ENCODE measurements around the gene SLC25A47.
"Not testable (repeated sequence)": the region's sequence is repeated elsewhere in the genome, so short reads cannot be mapped to it uniquely, and the experiment has no call there.

SLC25A47 gene

GRCh38 chr14:100323121-100323941 lies at the start of gene SLC25A47:
Gene SLC25A47 (plus strand): TSS chr14:100323339. CDS start chr14:100323415, 76 bp downstream.
- DNase-seq = no peak

GRCh38 chr14:100274250-100274649 lies 48.9 kb upstream of the SLC25A47 start:
- DNase-seq = no peak

- DNase-seq = no peak
These were observed 47.9 kb upstream of the SLC25A47 start for GRCh38 chr14:100275214-100275613.

DNA sequence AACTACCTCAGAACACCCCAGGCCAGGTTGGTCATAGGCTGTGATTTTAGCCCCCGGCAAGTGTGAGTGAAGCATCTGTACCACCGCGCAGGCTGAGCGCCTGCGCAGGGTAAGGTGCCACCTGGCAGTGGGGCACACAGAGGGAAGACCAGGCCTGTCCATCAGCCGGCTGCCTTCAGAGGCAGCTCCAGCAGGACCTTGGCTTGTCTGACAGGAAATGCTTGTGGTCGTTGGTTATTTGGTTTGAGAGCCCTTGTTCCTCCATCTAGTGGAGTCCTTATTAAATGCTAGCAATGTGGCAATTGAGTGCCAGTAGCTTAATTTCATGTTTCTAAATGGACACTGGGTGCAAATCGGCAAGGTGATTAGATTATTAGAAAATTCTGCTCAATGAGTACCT lies 44.4 kb upstream of the SLC25A47 start:
- no peak for DNase-seq

- DNase-seq = no peak
These were observed 44.0 kb upstream of the SLC25A47 start for GRCh38 chr14:100279133-100279532.

DNA sequence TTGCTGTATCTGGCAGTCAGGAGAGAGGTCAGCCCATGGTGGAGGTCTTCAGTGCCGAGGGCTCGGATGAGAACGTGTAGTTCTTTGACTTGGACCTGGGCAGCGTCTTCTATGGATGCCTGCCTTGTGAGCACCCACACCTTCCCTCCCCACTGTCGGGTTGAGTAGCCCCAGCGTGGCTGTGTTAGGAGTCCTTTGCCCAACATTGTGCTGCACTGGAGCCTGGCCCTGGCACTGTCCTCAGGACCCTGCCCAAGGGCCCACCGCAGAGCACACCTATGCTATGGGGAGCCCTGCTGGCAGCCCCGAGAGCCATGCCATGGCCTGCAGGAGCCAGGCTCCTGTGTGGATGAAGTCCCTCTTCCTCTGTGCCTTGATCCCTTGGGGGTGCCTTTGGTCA lies 43.6 kb upstream of the SLC25A47 start:
- DNase-seq = no peak

DNA sequence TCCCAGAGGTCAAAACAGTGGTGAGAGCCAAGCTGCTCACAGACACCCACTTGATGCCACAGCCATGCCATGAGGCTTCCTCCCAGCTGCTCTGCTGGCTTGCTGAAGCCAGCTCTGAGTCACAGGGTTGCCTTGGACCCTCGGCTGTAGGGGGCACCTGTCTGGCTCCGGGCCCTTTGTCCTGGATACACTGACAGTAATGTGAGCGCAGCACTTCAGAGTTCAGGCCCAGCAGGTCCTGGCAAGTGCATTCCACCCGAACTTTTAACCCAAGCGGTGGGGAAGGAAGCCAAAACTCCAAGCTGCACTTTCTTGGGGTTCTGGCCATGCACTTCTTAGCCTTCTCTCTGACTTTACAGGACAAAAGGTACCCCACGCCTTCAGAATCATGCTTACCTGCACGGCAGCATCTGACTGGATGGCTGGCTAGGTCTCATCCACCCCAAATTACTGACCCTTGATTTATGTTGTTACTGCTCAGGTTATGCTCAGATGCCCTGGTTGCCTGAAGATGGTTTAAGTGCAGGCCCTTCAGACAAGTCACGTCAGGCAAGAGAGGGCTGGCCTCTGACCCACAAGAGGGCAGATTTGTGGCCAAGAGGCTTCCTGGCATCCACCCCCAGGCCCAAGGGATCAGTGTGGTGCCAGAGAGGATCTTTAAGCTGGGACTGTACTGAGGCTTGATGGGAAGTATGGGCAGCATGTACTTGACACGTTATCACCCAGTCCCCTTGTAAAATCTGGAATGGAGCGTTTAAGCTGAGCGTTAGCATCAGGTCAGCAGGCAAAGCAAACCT lies 41.7 kb upstream of the SLC25A47 start:
- DNase-seq = no peak

- DNase-seq = no peak
These were observed 41.1 kb upstream of the SLC25A47 start for GRCh38 chr14:100282083-100282350.

DNA sequence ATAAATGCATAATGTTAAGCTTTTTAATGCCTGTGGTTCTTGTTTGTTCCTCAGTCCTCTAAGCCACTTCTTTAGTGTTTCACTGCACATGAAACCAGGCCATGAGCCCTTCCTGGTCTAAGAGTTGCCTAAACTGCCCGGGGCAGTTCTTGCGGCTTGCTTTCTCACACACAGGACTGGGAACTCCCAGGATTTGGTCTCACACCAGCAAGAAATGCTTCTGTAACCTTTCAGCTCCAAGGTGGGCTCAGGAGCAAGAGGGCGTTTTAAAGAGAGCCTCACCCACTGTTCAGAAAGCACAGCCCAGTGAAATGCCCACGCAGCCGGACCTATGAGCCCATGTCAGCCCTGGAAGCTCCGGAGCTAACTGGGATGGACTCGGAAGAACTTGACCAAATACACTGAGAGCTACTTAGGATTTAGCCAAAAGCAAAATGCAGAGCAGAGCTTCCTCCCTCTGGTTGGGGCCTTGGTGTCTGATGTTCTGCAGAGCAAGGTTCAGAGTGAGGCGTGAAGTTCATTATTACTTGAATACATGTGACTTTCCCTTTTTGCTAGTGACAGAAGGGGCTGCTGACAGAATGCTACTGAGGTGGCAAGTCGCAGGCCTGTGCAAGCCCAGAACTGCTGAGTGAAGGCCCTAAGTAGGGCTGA lies 40.2 kb upstream of the SLC25A47 start:
- DNase-seq = no peak

DNA sequence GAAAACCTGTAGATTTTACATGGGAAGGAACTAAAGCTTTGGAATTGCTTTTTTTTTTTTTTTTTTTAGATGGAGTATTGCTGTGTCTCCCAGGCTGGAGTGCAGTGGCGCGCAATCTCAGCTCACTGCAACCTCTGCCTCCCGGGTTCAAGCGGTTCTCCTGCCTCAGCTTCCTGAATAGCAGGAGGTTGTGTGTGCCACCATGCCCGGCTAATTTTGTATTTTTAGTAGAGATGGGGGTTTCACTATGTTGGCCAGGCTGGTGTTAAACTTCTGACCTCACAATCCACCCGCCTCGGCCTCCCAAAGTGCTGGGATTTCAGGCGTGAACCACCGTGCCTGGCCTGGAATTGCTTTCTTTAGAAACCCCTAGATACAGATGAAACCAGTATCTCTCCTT lies 39.7 kb upstream of the SLC25A47 start:
- DNase-seq = not testable (repeated sequence)

DNA sequence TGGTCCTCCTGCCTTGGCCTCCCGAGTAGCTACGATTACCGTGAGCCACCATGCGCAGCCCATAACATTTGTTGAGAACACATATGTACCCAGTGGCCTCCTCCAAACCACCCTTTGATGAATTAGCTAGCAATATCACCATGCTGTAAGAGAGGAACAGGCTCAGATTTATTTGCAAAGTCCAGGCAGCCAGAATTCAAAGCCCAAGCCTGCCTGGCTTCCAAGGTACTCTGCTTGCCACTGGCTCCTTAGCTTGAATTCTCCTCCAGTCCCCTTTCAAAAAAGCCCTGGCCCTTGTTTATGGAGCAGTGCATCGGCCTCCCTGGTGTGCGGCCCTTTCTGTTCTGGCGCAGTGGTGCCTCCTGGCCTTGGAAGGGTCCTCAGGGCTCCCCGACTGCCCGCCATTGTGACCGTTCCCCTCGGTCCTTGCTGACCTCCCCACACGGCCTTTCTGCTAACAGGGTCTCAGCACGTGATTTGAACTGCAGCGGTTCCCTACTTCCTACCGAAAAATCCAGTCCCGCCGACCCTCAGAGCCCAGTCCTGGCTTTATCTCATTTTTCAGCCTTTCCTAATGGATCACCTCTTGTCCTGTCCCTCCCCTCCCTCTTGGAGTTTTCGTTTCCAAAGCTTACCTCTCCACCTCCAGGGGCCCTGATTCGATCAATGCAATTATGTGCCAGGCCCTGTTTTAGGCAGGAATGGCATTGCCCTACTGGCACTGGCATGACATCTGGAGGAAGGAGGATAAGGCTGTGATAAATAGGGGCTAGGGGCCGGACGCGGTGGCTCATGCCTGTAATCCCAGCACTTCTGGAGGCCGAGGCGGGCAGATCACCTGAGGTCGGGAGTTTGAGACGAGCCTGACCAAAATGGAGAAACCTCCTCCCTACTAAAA lies 38.9 kb upstream of the SLC25A47 start:
- DNase-seq = no peak

DNA sequence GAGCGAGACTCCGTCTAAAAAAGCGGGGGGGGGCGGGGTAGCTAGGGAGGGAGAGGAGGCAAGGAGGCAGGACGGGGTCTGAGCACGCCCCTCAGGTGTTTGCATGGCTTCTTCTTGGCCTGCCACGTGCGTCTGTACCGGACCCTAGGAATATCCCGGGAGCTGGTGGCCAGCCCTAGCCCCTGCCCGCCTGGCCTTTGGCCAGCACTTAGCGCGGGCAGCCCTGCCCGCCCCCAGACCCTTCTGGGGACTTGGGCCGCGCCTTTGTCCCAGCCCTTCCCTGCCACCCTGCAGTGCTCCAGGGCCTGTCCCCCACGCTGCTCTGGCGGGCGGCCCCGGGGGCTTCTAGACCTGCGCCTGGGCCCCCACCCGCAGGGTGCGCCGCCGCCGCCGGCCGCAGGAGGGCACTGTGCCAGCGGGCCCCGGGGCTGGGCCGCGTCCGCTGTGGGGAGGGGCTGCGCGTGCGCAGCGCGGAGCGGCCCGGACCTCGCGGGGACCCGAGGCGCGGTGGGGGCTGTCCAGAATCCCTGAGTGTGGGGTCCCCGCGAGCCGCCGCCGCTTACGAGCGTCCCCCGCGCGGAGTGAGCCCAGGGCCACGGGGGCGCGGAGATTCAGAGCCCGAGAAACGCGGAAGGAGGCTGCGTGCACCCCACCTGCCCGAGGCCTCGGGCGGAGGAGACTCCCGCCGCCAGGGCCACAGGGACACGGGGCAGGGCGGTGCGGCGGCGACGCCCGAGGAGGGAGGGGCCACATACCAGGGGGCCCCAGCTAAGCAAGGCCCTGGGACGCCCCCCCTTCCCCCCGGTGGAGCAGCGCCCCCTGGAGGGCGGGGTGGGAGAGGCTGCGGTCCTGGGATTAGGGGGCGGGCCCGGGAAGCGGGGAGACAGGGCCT lies 37.9 kb upstream of the SLC25A47 start:
- no peak for DNase-seq

GRCh38 chr14:100285913-100286400 lies 37.2 kb upstream of the SLC25A47 start:
- DNase-seq = no peak

DNA sequence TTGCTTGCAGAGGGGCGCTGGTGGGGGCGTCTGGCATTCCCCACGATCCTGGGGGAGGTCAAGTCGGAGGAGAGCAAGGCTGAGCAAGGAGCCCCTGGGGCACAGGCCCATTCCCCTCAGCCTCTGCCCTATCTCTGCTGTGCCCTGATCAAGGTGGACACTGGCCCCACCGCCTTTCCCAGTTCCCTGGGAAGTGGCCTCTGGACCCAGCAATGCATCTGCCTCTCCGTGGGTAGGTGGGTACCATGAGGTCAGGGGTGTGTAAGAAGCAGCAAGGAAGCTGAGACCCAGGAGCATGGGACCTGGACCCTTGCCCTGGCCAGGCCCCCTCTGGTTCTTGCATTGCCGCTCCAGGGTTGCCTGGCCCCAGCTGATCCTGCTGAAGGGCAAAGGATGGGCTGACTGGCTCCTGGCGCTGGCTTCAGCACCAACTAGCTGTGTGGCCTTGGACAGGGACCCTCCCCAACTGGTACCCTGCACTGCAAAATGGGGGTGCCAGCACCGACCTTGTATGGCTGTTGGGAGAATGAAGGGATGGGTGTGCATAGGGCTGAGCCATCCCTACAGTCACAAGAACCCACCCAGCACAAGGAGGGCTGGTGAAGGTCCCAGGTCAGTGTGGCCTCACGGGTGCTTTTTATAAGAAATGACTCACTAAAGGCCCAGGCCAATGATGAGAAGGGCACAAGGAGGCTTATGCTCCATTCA lies 36.5 kb upstream of the SLC25A47 start:
- no peak for DNase-seq

- DNase-seq = no peak
These were observed 35.7 kb upstream of the SLC25A47 start for GRCh38 chr14:100287202-100287997.

DNA sequence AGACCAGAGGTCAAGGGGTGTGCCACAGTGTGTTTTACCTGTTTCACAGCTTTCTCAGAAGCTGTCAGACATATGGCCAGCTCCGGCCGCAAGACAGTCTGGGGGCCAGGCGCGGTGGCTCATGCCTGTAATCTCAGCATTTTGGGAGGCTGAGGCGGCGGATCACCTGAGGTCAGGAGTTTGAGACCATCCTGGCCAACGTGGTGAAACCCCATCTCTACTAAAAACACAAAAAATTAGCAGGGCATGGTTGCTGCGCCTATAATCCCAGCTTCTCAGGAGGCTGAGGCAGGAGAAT lies 35.2 kb upstream of the SLC25A47 start:
- DNase-seq = not testable (repeated sequence)

DNA sequence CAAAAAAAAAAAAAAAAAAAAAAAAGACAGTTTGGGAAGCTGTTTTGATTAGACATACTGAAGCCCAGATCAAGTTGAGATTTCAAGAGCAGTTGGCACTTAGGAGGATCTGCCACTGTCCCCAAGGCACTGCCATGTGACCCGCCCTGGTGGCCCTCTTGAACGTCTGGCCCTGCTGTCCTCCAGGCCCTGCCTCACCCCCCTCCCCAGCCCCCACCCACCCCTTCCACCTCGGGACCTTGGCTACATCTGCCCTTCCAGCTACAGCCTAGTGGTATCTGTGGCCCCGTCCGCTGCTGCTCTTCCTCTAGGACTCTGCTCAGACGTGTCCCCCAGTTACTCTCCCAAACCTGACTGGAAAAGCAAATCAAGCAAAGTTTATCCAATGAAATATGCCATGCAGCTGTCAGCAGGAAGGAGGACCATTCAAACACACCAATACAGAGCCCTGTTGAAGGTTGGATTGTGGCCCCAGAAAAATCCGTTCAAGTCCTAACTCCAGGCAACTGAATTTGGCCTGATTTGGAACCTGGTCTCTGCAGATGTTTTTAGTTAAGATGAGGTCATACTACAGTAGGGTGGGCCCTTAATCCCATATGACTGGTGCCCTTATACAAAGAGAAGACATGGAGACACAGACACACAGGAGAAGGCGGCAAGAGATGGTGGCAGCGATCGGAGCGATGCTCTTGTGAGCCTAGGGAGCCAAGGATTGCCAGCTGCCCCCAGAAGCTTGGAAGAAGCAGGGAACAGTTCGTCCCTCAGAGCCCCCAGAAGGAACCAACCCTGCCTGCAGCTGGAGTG lies 34.6 kb upstream of the SLC25A47 start:
- no peak for DNase-seq

- no peak for DNase-seq
These were observed 33.1 kb upstream of the SLC25A47 start for GRCh38 chr14:100289916-100290606.

All from cortex of kidney (tissue), 1 donor.